Ramos (cell line): Measurements from ENCODE around the gene PACS2.

Experiments used
- in situ Hi-C: fragments of 300-500 bp; cut with MboI; formaldehyde crosslinking; loops from one replicate; pipeline ENCODE4 v1.14.3; 2022; ENCODE audit warnings: low sequenced_read_pairs; ENCODE audit not compliant: unreplicated experiment

Gene PACS2

DNA sequence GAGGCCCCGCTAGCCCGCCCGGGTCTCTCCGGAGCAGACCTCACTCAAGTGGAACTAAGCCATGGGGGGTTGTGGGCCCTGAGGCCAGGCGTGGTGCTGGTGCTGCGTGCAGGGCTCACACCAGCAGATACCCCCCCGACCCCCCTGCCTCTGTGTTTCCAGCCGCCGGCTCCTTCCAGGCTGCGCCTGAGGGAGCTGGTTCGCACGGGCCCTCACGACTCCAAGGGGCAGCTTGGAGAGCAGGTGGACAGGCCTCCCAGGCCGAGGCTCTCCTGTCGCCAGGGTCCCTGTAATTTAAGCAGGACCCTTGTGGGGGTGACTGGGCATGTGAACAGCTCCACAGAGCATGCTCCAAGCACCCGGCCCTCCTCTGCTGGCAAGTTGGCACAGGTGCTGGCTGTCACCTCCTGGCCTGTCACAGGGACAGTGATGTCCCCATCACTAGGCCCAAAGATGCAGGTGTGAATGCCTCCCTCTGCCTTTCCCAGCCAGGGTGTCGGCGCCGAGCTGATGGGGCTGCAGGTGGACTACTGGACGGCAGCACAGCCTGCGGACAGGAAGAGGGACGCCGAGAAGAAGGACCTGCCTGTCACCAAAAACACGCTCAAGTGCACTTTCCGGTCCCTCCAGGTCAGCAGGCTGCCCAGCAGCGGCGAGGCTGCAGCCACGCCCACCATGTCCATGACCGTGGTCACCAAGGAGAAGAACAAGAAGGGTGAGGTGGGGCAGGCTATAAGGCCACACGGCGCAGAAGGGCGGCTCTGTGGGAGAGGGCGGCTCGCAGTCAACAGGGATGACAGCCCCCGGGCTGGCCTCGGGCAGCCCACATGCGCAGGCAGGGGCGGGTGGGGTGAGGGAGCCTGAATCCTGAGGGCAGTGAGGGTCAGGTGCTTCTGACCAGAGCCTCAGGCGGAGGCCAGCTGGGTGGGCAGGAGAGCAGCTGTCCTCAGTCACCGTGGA is 77.9 kb downstream of the PACS2 start:
- in situ Hi-C loops: no loop called here

DNA sequence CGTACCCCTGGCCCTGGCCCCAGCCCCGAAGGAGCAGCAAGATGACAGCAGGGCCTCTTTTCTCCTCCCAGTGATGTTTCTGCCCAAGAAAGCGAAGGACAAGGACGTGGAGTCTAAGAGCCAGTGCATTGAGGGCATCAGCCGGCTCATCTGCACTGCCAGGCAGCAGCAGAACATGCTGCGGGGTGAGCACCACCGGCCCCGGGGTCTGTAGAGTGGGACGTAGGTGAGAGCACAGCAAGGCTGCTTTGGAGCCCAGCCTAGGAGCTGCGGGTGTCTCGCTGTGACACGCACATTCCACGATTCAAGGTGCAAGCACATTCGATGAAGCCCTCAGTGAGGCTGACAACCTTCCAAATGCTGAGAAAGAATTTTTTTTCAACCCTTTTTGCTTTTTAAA is 78.6 kb downstream of the PACS2 start:
- in situ Hi-C loops: no loop called here

DNA sequence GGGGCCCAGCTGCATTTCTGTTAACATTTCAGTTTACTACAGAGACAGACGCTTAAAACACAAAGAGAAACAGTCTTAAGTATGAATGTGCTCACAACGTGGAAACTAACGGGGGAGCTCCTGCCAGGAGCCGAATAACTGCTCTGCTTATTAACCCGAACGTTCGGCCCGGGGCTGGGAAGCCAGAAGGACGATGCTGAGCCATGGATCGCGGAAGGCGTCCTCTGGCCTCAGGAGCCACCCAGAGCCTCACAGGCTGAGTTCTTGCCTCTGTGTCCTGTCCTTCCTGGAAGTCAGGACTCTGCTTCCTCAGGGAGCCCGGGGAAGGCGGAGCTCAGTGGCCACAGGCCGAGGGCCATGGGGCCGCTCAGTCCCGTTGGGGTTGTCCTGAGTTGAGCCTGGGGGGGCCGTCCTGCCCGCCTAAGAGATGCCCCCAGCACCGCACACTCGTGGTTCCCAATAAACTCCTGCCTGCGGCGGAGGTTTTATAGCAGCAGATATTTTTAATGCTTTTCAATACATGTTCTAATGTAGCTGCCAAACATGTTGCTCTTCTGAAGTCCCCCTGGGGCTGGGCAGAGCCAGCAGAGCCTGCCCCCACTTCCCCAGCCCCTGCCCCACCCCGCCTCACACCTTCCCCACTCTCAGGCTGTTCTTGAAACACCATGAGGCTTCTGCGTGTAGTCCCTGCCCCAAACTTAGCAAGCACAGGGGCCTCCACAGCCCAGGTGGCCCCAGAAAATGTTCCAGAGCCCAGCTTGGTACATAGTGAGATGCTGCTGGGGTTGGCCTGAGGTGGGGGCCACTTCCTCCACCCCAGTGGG is 80.4 kb downstream of the PACS2 start:
- in situ Hi-C loops: no loop called here

DNA sequence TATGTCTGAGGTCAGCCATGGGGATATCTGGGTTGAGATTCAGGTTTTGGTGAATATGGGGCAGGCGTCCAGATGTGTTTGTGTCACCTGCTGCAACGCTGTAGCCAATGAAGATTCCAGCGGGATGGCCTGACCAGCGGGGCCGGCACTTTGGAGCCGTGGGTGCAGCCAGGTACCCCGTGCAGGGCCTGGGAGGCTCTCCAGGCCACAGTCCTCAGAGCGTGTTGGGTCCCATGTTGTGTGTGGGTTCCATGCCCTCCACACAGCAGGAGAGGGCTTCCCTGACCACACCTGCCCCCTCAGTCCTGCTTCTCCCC is 80.9 kb downstream of the PACS2 start:
- in situ Hi-C loops: no loop called here

DNA sequence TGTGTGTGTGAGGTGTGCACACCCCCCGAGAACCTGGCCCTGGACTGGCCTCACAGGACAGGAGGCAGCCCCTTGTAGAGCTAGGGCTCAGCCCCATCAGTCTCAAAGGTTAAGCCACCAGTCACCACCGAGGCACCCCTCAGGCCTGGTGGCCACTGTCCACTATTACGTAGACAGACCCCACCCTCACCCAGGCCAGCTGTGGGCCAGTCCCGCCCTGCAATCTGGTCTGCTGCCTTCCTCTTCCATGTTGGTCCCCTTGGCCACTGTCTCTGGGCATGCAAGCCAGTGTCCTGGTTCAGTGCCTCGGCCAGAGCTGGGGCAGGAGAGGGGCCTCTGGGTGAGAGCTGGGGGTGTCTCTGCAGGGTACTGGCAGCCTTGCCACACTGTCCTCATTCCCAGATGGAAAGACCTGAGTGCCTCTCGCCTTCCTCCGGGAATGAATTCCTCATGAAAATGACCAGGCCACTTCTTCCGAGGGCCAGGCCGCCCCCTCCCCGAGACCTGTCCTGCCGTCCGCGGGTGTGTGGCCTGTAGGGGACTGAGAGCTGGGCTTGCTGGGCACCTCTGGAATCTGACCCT is 82.9 kb downstream of the PACS2 start:
- in situ Hi-C loops: no loop called here

DNA sequence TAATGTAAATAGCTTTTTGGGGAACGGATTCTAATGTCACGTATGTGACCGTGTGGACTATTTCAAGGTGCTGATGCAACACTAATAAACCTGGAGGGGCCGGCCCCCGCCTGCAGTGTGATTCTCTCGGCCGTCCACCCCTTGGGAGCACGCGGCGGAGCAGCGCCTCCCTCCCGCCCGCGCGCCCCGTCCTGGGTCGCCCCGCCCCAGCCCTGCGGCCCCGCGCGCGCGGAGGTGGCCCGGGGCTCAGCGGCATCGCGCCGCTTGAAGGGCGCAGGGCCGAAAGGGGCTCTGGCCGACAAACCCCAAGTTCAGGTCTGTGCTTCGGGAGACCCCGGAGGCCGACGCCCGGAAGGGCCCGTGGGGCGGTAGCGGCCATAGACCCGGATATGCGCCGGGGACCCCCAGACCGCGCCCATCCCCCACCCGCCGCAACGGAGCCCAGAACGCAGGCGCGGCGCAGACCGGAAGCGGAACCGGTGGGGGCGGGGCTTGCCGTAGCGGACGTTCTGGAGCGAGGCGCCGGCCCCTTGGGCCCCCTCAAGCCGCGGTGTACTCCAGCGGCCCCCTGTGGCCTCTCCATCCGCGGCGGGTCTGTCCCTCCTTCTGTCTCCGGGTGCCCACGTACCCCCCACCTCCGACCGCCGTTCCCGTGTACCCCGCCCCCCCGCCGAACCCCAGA is 83.6 kb downstream of the PACS2 start, which contains the start of gene TEX22:
Gene TEX22, plus strand, starts transcription at position 495 of the 682 bp plus-strand sequence. CDS start 803 bp downstream, outside the sequence.
- in situ Hi-C loops: no loop called here

DNA sequence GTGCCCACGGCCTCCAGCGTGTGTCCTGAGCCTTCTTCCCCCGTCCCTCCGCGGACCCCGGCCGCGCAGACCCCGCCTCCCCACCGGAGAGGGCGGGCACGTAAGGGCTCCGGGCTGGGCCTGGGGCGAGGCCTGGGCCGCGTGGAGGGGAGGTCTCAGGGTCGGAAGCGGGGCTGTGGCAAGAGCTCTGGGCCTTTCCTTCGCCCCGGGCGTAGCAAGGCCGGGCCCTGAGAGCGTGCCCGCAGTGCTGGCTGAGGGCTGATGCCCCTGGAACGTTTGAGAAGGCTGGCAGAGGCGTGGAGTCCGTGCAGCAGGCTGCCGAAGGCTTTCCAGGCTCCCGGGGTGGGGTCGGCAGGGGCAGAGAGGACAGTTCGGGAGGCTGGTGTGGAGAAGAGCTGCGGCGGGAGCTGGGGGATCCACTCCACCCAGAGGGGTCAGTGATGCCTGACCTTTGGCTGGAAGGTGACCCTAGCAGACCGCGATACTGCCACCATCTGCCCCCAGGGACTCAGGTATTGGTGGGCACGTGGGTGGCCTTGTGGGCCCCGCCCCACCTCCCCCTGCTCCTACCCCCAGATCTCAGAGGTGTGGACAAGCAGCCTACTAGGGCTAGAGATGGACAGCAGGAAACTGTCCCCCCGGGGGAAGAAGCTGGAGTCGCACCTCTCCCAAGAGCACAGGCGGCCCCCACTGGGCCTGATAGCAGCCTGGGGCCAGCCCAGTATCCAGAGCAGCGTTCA is 84.3 kb downstream of the PACS2 start:
- in situ Hi-C loops: no loop called here

DNA sequence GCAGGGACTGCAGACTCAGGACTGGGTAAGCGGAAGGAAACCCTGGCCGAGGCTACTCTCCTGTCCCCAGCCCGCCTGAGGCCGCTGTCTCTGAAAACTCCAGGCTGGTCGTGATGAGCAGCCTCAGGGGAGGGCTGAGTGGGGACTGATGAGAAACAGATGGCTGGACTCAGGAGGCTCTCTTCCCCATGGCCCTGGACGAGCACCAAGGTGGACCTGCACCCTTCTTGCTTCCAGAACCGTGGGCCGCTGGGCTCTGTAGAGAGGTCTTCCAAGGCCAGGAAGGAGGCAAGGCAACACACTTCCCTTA is 84.9 kb downstream of the PACS2 start:
- in situ Hi-C loops: no loop called here

DNA sequence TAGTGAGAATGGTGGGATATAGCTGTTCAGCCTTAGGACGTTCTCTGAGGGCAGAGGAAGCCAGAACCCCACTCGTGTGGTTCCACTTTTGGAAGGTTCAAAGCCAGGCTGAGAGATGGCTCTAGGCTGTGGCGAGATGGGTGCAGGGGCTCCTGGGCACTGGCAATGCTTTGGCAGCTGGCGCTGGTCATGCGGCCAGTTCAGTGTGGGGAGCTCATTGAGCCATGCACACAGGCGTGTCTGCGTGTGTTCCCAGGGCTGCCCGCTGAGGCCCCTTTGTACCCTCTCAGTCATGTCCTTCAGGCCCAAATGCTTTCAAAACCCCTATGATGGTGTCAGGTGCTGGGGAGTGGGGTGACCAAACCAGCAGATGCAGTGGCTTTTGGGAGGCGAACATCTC is 85.5 kb downstream of the PACS2 start:
- in situ Hi-C loops: no loop called here

DNA sequence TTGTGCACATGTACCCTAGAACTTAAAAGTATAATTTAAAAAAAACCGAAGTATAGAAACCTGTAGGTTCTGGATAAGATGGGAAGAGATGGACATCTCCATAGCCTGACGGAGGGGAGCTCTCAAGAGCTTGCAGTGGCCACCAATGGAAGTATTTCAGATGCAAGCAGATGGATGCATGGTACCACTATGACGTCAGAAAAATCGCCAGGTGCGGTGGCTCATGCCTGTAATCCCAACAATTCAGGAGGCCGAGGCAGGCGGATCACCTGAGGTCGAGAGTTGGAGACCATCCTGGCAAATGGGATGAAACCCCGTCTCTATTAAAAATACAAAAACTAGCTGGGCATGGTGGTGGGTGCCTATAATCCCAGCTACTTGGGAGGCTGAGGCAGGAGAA is 87.2 kb downstream of the PACS2 start:
- in situ Hi-C loops: no loop called here

DNA sequence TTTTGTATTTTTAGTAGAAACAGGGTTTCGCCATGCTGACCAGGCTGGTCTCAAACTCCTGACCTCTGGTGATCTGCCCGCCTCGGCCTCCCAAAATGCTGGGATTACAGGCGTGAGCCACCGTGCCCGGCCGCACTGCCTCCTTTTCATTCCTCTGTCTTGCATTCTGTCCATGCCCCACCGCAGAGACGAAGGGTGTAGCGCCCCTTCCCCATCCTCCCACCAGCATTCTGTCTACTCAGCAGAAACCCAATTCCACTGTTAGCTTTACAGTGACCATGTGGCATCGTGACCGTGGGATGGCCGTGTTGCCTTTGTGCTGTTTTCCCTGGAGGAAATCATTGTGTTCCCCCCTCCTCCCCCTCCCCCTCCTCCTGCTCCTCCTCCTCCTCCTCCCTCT is 94.0 kb downstream of the PACS2 start:
- in situ Hi-C loops: no loop called here

DNA sequence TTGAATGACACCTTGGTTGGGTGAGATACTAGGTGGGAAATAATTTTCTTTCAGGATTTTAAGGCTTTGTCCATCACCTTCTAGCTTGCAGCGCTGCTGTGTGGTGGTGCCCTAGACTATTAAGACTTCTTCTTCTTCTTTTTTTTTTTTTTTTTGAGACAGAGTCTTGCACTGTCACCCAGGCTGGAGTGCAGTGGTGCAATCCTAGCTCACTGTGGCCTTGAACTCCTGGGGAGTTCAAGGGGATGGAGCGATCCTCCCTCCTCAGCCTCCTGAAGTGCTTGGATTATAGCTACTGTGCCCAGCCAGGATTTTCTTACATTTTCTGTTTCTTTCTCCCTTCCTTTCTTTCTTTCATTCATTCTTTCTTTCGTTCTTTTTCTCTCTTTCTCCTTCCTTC is 94.8 kb downstream of the PACS2 start:
- in situ Hi-C loops: no loop called here

DNA sequence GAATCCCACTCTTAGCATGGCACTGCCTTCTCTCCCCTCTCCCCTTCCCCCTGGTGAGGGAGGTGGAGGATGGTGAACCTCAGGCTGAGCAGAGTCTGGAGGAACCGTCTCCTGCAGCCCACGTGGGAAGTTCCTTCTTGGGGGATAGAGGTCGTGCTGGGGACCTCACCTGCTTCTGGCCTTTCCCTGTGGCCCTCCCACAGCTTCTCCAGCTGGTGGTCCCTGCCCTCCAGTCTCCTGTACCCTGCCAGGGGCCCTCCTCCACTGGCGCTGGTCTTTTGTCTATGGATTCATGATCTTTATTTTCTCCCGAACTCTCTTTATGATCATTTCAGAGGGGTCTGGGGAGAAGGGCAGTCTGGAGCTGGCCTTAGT is 96.1 kb downstream of the PACS2 start:
- in situ Hi-C loops: no loop called here

DNA sequence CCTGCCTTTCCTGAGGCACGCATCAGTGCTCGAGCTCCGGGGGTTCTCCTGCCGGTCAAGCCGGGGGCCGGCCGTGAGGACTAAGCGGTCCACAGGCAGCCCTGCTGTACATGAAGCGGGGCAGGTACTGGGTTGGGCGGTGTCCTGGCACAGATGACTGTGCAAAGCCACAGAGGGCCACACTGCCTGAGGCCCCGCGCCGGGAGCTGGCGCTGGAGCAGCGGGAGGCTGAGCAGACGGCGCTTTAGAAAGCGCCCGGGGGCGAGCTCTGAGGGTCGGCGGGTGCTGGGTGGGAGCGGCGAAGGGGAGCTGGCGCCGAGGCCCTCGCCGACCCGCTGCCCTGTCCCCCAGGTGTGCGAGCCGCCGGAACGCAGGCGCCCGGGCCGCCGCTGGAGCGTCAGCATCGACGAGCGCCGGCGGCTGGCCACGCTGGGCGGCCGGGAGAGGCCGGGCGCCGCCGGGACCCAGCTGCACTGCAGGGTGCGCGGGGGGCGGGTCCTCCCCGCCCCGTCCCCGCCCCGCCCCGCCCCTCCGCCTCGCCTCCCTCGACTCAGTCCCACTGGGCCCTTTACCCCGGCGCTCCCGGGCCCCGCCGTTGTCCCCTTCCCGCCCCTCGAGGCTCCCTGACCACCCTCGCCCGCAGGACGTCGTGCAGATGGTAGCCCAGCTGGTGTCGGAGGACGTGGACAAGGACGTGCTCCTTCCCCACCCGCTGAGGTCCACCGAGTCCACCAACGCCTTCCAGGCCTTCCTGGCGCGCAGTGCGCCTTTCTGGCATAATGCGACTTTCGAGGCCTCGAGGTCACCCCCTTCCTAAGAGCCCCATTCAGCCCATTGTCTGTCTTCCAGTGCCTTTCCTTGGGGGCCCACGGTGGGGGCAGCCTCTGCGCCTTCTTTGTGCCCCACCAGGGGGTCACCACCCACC is 96.7 kb downstream of the PACS2 start:
- in situ Hi-C loops: no loop called here

DNA sequence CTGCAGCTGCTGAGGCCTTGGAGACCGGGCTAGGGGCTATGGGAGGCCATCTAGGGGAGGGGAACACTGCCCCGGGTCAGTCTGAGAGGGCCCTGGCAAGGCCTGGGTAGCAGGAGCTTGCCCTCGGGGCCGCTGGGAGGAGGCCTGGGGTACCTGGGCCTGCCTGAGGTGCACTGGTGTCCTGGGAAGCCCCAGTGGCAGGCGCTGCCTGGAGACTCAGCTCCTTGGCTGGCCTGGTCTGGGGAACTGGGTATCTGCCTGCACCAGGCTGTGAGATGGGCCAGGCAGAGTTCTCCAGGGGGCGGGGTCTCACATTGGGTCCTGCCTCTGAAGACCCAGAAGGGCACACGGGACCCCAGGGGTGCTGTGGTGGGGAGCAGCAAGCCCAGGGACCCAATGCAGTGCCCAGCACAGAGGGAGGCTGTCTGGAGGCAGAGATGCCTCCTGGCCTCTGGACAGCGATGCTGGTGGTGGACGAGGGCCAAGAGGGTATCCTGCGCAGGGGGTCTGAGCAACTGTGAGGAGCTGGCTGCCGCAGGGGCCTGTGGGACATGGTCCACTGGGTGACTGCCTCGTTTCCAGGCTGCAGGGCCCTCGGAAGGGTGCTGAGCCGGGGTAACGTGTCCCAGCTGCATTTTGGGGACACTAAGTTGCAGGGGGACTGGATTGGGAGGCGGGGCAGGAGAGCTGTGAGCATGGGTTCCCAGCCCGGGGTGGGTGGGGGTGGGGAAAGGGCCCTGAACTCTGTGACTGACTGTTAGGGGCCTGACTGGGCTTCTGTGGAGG is 97.6 kb downstream of the PACS2 start:
- in situ Hi-C loops: no loop called here

DNA sequence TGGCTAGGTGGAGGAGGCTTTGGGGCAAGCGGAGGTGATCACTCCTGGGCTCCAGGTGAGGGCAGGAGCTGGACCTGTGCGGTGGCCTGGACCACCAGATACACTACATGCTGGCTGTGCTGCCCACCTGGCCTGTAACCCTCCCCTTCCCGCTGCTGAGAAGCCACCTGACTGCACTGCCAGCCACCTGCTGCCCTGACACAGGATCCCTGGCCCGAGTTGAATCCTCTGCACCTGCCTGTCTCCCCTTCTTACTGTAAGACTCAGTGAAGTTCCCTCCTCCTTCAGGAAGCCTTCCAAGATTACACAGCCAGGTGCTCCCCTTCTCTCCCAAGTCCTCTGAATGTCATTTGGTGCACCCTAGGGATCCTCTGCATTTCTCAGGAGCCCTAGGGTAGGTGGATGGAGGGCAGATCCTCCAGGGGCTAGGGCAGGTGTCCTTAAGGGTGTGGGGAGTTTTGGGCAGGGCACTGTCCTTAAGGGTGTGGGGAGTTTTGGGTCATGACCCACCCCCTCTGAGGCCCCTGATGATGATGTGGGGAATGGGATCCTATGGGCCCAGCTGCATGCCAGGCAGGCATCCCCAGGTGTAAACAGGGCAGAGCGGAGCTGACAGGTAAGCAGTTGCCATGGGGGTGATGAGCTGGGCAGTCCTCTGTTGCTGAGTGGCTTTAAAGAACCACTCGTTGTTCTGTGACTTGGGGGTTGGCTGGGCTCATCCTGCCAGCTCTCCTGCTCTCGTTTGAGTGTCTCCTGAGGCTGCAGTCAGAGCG is 98.4 kb downstream of the PACS2 start:
- in situ Hi-C loops: no loop called here

DNA sequence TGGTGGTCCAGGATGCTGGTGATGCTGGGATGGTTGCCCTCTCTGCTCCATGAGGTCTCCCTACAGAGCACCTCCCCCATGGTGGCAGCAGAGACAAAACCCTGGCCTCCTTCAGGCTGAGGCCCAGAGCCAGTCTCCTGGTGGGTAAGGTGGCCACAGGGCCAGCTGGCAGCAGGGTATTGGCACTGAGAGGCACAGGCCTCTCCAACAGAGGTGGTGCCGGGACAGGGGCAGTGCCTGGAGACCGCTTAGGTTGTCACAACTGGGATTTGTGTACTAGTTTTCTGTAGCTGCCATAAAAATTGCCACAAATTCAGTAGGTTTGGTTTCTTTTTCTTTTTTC is 99.0 kb downstream of the PACS2 start:
- in situ Hi-C loops: no loop called here
